ENCODE measurements around the gene NSMCE1.

GRCh38 chr16:27243725-27244362, 24.7 kb downstream of the NSMCE1 start:
- TF ChIP-seq CTCF (IDR thresholded peaks at IDR 0.05; ENCODE audit: low read length), result no peak
- no peak for TF ChIP-seq EZH2 (IDR thresholded peaks at IDR 0.05; ENCODE audit: borderline replicate concordance, low read length)

Measured in OCI-LY1 (cell line).